Activated T-helper 17 cell treated with anti-CD3 and anti-CD28 coated beads, Interleukin-2, amount 50 U/mL, for 72 hours (primary cell): ENCODE measurements around the gene CCR3. TPM values are rescaled to one million over a fixed set of nuclear protein-coding genes. Genes with fewer than 3 reads are reported as not detected.

Source experiments
- ATAC-seq: fragments of 150-1000 bp; cut with Tn5 transposase; replicated peaks from 2 replicates; pipeline ENCODE4 v1.10.0; 2021; ENCODE audit warnings: mild to moderate bottlenecking, moderate library complexity
- H3K27ac Mint-ChIP-seq: one replicate; pipeline ENCODE4 v1.8.0; 2022; ENCODE audit warnings: mixed read lengths
- H3K27me3 Mint-ChIP-seq: one replicate; pipeline ENCODE4 v1.8.0; 2022; ENCODE audit warnings: mixed read lengths
- H3K36me3 Mint-ChIP-seq: one replicate; pipeline ENCODE4 v1.8.0; 2022; ENCODE audit warnings: low read depth, mild to moderate bottlenecking, mixed read lengths
- H3K4me1 Mint-ChIP-seq: one replicate; pipeline ENCODE4 v1.8.0; 2022; ENCODE audit warnings: mixed read lengths
- H3K4me3 Mint-ChIP-seq: one replicate; pipeline ENCODE4 v1.8.0; 2022; ENCODE audit warnings: mild to moderate bottlenecking, mixed read lengths
- H3K9me3 Mint-ChIP-seq: one replicate; pipeline ENCODE4 v1.8.0; 2022; ENCODE audit warnings: mixed read lengths
- total RNA-seq, 2 donors: library from RNA; stranded (reverse); gene quantifications; one replicate each; pipeline ENCODE4 v1.2.3, GENCODE V29; 2022

The CCR3 gene
- total RNA-seq, 2 donors from 2014 or later = not detected

DNA sequence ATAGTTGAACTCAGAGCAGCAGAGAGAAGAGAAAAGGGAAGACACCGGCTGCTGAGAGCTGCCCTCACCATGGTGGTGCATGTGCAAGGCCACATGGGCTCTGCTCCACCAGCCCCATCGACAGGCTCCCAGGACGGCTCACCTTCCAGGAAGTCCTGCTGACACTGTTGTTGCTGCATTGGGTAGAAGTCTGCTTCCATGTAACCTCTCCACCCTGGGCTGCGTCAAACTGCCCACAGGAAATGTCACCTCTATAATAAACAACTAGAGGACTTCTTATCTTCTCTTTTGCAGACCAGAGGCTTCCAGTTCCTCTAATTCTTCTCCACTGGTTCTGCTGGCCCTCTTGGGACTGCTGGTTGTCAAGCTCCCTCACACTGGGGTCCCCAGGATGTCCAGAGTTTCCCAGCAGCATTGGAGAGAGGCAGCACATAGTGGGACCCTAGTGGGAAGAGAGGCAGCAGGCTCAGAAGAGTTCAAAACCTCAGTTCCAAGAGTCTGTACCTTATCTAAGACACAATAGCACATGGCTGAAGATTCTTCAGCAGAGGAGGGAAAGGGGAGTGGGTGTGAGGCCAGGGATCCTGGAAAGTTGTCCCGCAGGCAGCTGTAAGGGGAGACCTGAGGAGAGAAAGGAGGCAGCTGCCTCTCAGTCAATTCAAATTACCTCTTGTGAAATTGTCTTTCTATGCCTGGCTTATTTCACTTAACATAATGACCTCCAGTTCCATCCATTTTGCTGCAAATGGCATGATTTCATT is 5.8 kb upstream of the CCR3 start:
- Mint-ChIP-seq H3K27me3 (peaks cover 4% of the 10 kb centered on the region), H3K36me3 (no peaks in the 10 kb centered on the region), H3K9me3 (no peaks in the 10 kb centered on the region), H3K4me3 (no peak overlapping the region), H3K4me1 (no peaks in the 10 kb centered on the region), H3K27ac (no peak overlapping the region)
- no peak for ATAC-seq

DNA sequence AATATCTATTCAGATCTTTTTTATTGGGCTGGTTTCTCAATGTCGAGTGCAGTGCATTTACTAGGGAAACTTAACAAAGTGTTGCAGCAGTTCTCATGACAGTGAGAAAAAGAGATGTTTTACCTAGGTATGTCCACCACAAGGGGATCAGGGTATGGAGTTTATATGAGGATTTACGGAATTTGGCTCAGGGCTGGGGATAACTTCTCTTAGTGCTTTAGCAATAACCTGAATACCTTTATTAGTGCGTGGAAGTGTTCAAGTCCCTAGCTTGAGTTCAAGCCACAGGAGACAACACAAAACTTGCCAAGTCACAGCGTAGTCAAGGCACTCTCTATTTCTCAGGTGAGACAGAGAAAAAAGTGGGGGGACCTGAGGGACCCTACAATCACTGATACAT is 3.9 kb upstream of the CCR3 start:
- Mint-ChIP-seq H3K4me3 (no peak overlapping the region), H3K4me1 (no peaks in the 10 kb centered on the region), H3K36me3 (no peaks in the 10 kb centered on the region), H3K27ac (no peak overlapping the region), H3K27me3 (peaks cover 8% of the 10 kb centered on the region), H3K9me3 (no peaks in the 10 kb centered on the region)
- ATAC-seq = no peak

DNA sequence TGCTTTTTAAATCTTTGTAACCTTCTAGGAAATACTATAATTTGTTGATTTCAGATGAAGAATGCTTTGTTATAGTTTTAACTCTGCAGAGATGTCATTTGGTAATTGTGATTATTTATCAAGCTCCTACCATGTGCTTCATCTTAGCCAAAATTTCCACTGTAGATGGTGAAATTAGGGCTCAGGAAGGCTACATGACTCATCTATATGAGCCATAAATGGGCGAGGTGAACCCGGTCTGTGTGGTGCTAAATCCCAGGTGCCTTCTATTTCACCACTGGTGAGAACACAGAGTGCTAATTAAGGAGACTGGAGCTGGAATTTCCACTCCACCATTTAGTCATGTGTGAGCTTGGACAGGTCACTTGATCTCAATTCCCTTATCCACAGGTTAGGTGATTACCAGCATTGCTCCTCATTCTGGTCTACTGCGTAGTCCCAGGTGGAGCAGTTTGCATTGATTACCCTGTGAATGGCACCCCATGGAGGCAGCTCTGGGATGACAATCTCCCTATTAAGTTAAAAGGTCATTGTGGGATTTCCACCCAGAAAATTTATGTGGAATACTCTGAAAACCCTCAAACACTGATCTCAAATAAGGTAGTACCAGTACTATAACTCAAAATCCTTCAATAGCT is 2.8 kb upstream of the CCR3 start:
- no peaks in the 10 kb centered on the region for H3K4me1 Mint-ChIP-seq
- H3K4me3 Mint-ChIP-seq = no peak overlapping the region
- no peak for ATAC-seq

DNA sequence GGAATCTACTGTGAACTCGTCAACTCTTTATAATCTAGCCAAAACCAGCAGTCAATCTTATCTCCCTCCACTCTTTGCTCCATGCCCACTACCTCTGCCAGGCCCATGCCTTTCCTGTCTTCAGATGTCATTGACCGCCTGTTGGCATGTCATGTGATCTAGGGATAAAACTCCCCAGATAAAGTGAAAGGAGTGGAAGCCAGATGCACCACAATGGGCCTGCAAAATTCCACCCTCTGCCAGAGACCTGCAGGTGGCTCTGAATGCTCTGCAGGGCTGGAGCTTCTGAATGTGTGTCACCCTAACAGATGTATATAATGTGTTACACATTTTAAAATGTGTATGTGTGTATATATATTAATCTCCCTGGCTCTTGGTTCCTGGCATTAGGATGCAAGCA is 2.3 kb upstream of the CCR3 start:
- H3K4me1 Mint-ChIP-seq = no peaks in the 10 kb centered on the region
- H3K9me3 Mint-ChIP-seq = no peaks in the 10 kb centered on the region
- peaks cover 8% of the 10 kb centered on the region for H3K27me3 Mint-ChIP-seq

More for the DNA sequence above, 2.8 kb upstream of the CCR3 start:
- Mint-ChIP-seq H3K27me3 (peaks cover 8% of the 10 kb centered on the region), H3K36me3 (no peaks in the 10 kb centered on the region), H3K27ac (no peak overlapping the region), H3K9me3 (no peaks in the 10 kb centered on the region)

GRCh38 chr3:46243560-46243959 is 1.3 kb downstream of the CCR3 start:
- Mint-ChIP-seq H3K4me3 (no peak overlapping the region), H3K27ac (no peak overlapping the region), H3K9me3 (no peaks in the 10 kb centered on the region), H3K36me3 (no peaks in the 10 kb centered on the region), H3K4me1 (no peaks in the 10 kb centered on the region), H3K27me3 (peaks cover 4% of the 10 kb centered on the region)
- ATAC-seq = no peak

More for the DNA sequence above, 2.3 kb upstream of the CCR3 start:
- ATAC-seq = no peak
- no peaks in the 10 kb centered on the region for H3K36me3 Mint-ChIP-seq
- H3K4me3 Mint-ChIP-seq = no peak overlapping the region
- H3K27ac Mint-ChIP-seq = no peak overlapping the region

- H3K36me3 Mint-ChIP-seq = no peaks in the 10 kb centered on the region
- no peak for ATAC-seq
- H3K4me3 Mint-ChIP-seq = no peak overlapping the region
- H3K4me1 Mint-ChIP-seq = no peaks in the 10 kb centered on the region
- peaks cover 4% of the 10 kb centered on the region for H3K27me3 Mint-ChIP-seq
- H3K27ac Mint-ChIP-seq = no peak overlapping the region
- H3K9me3 Mint-ChIP-seq = no peaks in the 10 kb centered on the region
Measured at GRCh38 chr3:46245146-46245545, 2.9 kb downstream of the CCR3 start.

- Mint-ChIP-seq H3K9me3 (no peaks in the 10 kb centered on the region), H3K4me1 (no peaks in the 10 kb centered on the region), H3K27ac (no peak overlapping the region), H3K4me3 (no peak overlapping the region), H3K27me3 (peaks cover 14% of the 10 kb centered on the region), H3K36me3 (no peaks in the 10 kb centered on the region)
- ATAC-seq = peak; percentile 77
Measured at GRCh38 chr3:46252980-46253379, 10.7 kb downstream of the CCR3 start.

- Mint-ChIP-seq H3K9me3 (peaks cover 4% of the 10 kb centered on the region), H3K4me1 (peaks cover 11% of the 10 kb centered on the region), H3K4me3 (no peak overlapping the region), H3K36me3 (no peaks in the 10 kb centered on the region), H3K27me3 (peaks cover 8% of the 10 kb centered on the region), H3K27ac (no peak overlapping the region)
- ATAC-seq = peak; percentile 67
Measured at GRCh38 chr3:46258525-46258924, 16.3 kb downstream of the CCR3 start.

DNA sequence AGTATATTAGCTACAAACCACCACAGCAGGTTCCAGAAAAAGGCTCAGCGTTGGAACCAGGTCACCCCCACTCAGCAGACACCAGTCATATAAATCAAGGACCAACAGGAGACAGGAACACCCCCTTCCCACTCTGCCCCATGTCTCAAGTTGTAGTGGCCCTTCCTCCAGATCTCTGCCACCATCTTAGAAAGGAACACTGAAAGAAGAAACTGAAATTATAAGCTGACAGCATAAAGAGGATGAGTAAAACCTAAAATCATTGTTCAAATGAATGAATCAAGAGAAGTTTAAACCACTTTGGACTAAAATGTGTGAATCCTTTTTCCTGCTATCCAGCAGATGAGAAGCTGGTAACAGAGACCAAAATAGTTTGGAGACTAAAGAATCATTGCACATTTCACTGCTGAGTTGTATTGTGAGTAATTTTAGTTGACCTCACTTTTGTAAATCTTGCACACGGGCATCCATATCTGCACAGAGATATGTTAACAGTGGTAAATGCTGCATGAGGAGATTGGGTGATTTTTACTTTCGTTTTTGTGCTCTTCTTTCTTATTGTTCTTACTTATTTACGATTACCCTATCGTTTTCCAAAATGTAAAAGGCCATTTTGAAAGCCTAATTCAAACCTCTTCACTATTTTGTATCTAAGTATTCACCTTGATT is 19.8 kb downstream of the CCR3 start:
- Mint-ChIP-seq H3K4me1 (peaks cover 11% of the 10 kb centered on the region), H3K36me3 (no peaks in the 10 kb centered on the region), H3K9me3 (peaks cover 4% of the 10 kb centered on the region), H3K27ac (peak overlapping the region; percentile 11), H3K4me3 (peak overlapping the region; percentile 48), H3K27me3 (no peaks in the 10 kb centered on the region)
- peak; percentile 65 for ATAC-seq

DNA sequence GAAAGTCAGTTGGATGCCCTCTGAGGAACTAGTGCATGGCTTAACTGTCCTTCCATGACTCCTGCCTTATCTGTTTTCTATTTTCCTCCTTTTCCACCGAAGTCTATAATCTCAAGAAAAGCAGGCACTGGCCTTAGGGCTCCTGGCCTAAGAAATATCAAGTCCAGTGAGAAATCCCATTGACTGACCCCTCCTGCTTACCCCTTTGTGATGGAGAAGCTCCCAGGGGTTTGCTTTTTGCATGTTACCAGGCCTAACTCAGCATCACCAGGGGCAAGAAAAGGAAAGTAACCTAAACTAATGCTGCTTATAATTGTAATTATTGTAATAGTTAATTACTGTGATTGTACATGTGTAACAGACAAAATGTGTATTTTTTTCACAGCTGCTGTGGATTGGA is 21.7 kb downstream of the CCR3 start:
- peaks cover 17% of the 10 kb centered on the region for H3K4me1 Mint-ChIP-seq
- H3K27me3 Mint-ChIP-seq = peaks cover 6% of the 10 kb centered on the region
- no peak overlapping the region for H3K27ac Mint-ChIP-seq
- no peak for ATAC-seq
- no peaks in the 10 kb centered on the region for H3K36me3 Mint-ChIP-seq
- no peak overlapping the region for H3K4me3 Mint-ChIP-seq
- peaks cover 4% of the 10 kb centered on the region for H3K9me3 Mint-ChIP-seq

GRCh38 chr3:46266598-46266997 is 24.3 kb downstream of the CCR3 start:
- peaks cover 6% of the 10 kb centered on the region for H3K27me3 Mint-ChIP-seq
- H3K36me3 Mint-ChIP-seq = no peaks in the 10 kb centered on the region
- no peaks in the 10 kb centered on the region for H3K9me3 Mint-ChIP-seq
- no peak overlapping the region for H3K27ac Mint-ChIP-seq
- no peak for ATAC-seq
- no peak overlapping the region for H3K4me3 Mint-ChIP-seq
- peaks cover 28% of the 10 kb centered on the region for H3K4me1 Mint-ChIP-seq

GRCh38 chr3:46269556-46269955 is 27.3 kb downstream of the CCR3 start:
- Mint-ChIP-seq H3K4me1 (peaks cover 20% of the 10 kb centered on the region), H3K4me3 (no peak overlapping the region)

DNA sequence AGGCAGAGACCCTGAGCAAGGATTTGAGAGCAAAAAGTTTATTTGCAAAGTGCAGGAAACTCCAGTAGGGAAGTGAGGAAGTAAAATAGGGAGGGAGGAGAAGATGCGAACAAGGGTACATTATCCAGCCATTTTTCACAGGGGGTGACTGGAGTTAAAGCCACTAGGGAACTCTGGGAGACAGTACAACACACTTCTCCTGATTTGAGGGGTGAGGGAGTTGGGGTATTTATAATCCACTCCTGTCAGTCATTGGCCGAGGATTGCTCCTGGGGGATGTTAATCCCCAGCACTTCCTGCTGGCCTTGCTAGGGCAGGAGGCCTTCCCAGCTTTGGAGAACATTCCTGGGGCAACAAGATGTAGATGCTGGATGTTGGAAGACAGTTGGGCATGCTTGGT is 28.2 kb downstream of the CCR3 start:
- ATAC-seq = no peak
- peaks cover 10% of the 10 kb centered on the region for H3K27me3 Mint-ChIP-seq
- no peaks in the 10 kb centered on the region for H3K9me3 Mint-ChIP-seq
- no peak overlapping the region for H3K4me3 Mint-ChIP-seq
- H3K27ac Mint-ChIP-seq = no peak overlapping the region
- H3K4me1 Mint-ChIP-seq = peaks cover 20% of the 10 kb centered on the region
- no peaks in the 10 kb centered on the region for H3K36me3 Mint-ChIP-seq

More at GRCh38 chr3:46269556-46269955, 27.3 kb downstream of the CCR3 start:
- Mint-ChIP-seq H3K27ac (no peak overlapping the region), H3K9me3 (no peaks in the 10 kb centered on the region), H3K36me3 (no peaks in the 10 kb centered on the region), H3K27me3 (peaks cover 10% of the 10 kb centered on the region)
- peak; percentile 95 for ATAC-seq

GRCh38 chr3:46271209-46271745 is 29.0 kb downstream of the CCR3 start:
- peaks cover 20% of the 10 kb centered on the region for H3K4me1 Mint-ChIP-seq
- no peaks in the 10 kb centered on the region for H3K9me3 Mint-ChIP-seq
- H3K36me3 Mint-ChIP-seq = no peaks in the 10 kb centered on the region
- no peak for ATAC-seq
- H3K27me3 Mint-ChIP-seq = peaks cover 10% of the 10 kb centered on the region
- H3K27ac Mint-ChIP-seq = no peak overlapping the region
- H3K4me3 Mint-ChIP-seq = no peak overlapping the region
